Left lung (tissue), 10 donors: ENCODE results near the gene SF3B3. TPM values are rescaled to one million over a fixed set of nuclear protein-coding genes. Genes with fewer than 3 reads are reported as not detected.

Experiments used
- ATAC-seq: fragments of 200-7000 bp; cut with Tn5 transposase; one replicate; pipeline ENCODE4 v1.9.1; 2020; ENCODE audit warnings: moderate library complexity
- DNase-seq, 4 donors: peaks; one replicate each; pipeline ENCODE4 v3.0.0-alpha.2; 2013 to 2020
- H3K27ac ChIP-seq, 2 donors: fragments of 200-600 bp; sonication (generic) in 1 of 2; one replicate each; pipeline versions ENCODE4 v1.5.0 to v1.8.0; 2020 to 2021
- H3K27me3 ChIP-seq, 2 donors: fragments of 200-600 bp; sonication (generic) in 1 of 2; one replicate each; pipeline versions ENCODE4 v1.5.0 to v1.8.0; 2020 to 2021
- H3K36me3 ChIP-seq, 2 donors: fragments of 200-600 bp; sonication (generic) in 1 of 2; one replicate each; pipeline versions ENCODE4 v1.5.0 to v1.8.0; 2020 to 2021
- H3K4me1 ChIP-seq, 2 donors: fragments of 200-600 bp; one replicate each; pipeline ENCODE4 v1.8.0; 2021
- H3K4me3 ChIP-seq, 2 donors: fragments of 200-600 bp; sonication (generic) in 1 of 2; one replicate each; pipeline versions ENCODE4 v1.5.0 to v1.8.0; 2020 to 2021; ENCODE audit warnings: mild to moderate bottlenecking in 1 of 2
- H3K9me3 ChIP-seq, 2 donors: fragments of 200-600 bp; sonication (generic) in 1 of 2; one replicate each; pipeline versions ENCODE4 v1.5.0 to v1.8.0; 2020 to 2021
- CTCF ChIP-seq, 2 donors: fragments of 200-600 bp; sonication (generic) in 1 of 2; IDR thresholded peaks; one replicate each; pipeline versions ENCODE4 v1.5.0 to v1.8.0; 2021; ENCODE audit warnings: antibody characterized with exemption in 2 of 2
- intact Hi-C, 2 donors: fragments of 100-400 bp; cut with DNase I; formaldehyde crosslinking; loops; one replicate each; pipeline versions ENCODE4 v1.11.2 to v1.14.2; 2022
- polyA plus RNA-seq, 6 donors: library from polyadenylated mRNA; unstranded; fragments of 120-200 nt; gene quantifications; one replicate each; pipeline ENCODE4 v1.2.1, GENCODE V29; 2013; ENCODE audit not compliant: insufficient read length in 6 of 6
- total RNA-seq, 2 donors: library from RNA; stranded (reverse); fragmentation: NEBNext Ultra II Directional; extraction: Animal tissue kit (Norgen Biotek cat#: 25700); gene quantifications; one replicate each; pipeline ENCODE4 v1.2.1, GENCODE V29; 2021
- donor health status: DM: no; HTN: yes; CAD: no.
- donor health status: DM: no; HTN: no; CAD: no.

SF3B3 gene
- total and polyA plus RNA-seq, 8 donors = 210 to 396 (median 366) TPM

GRCh38 chr16:70604407-70605282, 81.0 kb downstream of the SF3B3 start:
- H3K36me3 ChIP-seq = no peaks in the 10 kb centered on the region
- intact Hi-C loops = no loop called here
- no peak overlapping the region for H3K27ac ChIP-seq
- ATAC-seq (no peak), DNase-seq (no peak)
- no peaks in the 10 kb centered on the region for H3K27me3 ChIP-seq
- no peaks in the 10 kb centered on the region for H3K4me1 ChIP-seq
- TF ChIP-seq CTCF (IDR thresholded peaks at IDR 0.05) = no peak
- no peak overlapping the region for H3K4me3 ChIP-seq
- no peaks in the 10 kb centered on the region for H3K9me3 ChIP-seq

- Histone ChIP-seq H3K27ac (no peak overlapping the region), H3K4me3 (no peak overlapping the region), H3K9me3 (no peaks in the 10 kb centered on the region), H3K4me1 (no peaks in the 10 kb centered on the region), H3K36me3 (no peaks in the 10 kb centered on the region), H3K27me3 (no peaks in the 10 kb centered on the region)
- intact Hi-C loops = no loop called here
- no peak for ATAC-seq
- no peak for DNase-seq
- TF ChIP-seq CTCF (IDR thresholded peaks at IDR 0.05) = no peak
Observed at GRCh38 chr16:70605283-70605657, 81.7 kb downstream of the SF3B3 start.

GRCh38 chr16:70608521-70608920, 84.9 kb downstream of the SF3B3 start:
- intact Hi-C loops = no loop called here
- no peaks in the 10 kb centered on the region for H3K4me1 ChIP-seq
- TF ChIP-seq CTCF (IDR thresholded peaks at IDR 0.05) = no peak
- H3K9me3 ChIP-seq = no peaks in the 10 kb centered on the region
- DNase-seq (no peak), ATAC-seq (no peak)
- H3K27ac ChIP-seq = no peak overlapping the region
- H3K36me3 ChIP-seq = no peaks in the 10 kb centered on the region
- H3K4me3 ChIP-seq = no peak overlapping the region
- no peaks in the 10 kb centered on the region for H3K27me3 ChIP-seq

GRCh38 chr16:70610273-70611223, 86.9 kb downstream of the SF3B3 start:
- intact Hi-C loops = no loop called here
- no peak overlapping the region for H3K27ac ChIP-seq
- no peaks in the 10 kb centered on the region for H3K27me3 ChIP-seq
- no peaks in the 10 kb centered on the region for H3K4me1 ChIP-seq
- peak; percentile 35 for ATAC-seq
- TF ChIP-seq CTCF (IDR thresholded peaks at IDR 0.05) = no peak
- no peaks in the 10 kb centered on the region for H3K9me3 ChIP-seq
- no peaks in the 10 kb centered on the region for H3K36me3 ChIP-seq
- no peak for DNase-seq
- no peak overlapping the region for H3K4me3 ChIP-seq

DNA sequence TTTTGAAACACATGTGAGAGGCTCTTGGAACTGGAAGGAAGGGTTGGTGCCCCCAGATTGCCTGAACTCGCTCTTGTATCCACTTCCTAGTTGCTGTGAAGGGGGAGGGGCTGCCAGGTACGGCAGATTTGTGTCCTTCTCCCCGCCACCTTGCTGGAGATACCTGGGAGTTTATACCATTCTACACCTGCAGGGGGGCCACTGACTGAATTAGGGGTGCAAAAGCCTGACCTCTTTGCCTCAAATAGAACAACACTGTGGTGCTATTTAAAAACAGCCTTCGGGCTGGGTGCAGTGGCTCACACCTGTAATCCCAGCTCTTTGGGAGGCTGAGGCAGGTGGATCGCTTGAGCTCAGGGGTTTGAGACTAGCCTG, 87.6 kb downstream of the SF3B3 start:
- Histone ChIP-seq H3K4me3 (no peak overlapping the region), H3K27ac (no peak overlapping the region), H3K27me3 (no peaks in the 10 kb centered on the region), H3K9me3 (no peaks in the 10 kb centered on the region), H3K36me3 (no peaks in the 10 kb centered on the region), H3K4me1 (no peaks in the 10 kb centered on the region)
- DNase-seq (no peak), ATAC-seq (no peak)
- TF ChIP-seq CTCF (IDR thresholded peaks at IDR 0.05) = no peak
- intact Hi-C loops = no loop called here
